Upper lobe of right lung (tissue), 1 donor: ENCODE data around the gene ASXL2. TPM values are rescaled to one million over a fixed set of nuclear protein-coding genes. Genes with fewer than 3 reads are reported as not detected.
A peak's percentile ranks its signal among the peaks of the same experiment; 100 is the strongest.
"Not testable (repeated sequence)": the region's sequence is repeated elsewhere in the genome, so short reads cannot be mapped to it uniquely, and the experiment has no call there.

Experiments
- ATAC-seq: fragments of 200-7000 bp; cut with Tn5 transposase; one replicate; pipeline ENCODE4 v1.9.1; 2020; ENCODE audit warnings: mild to moderate bottlenecking, moderate library complexity
- DNase-seq: peaks from one replicate; pipeline ENCODE4 v3.0.0-alpha.2; 2020
- H3K27ac ChIP-seq: fragments of 200-600 bp; one replicate; pipeline ENCODE4 v1.8.0; 2022
- H3K27me3 ChIP-seq: fragments of 200-600 bp; one replicate; pipeline ENCODE4 v1.8.0; 2022; ENCODE audit warnings: mild to moderate bottlenecking
- H3K36me3 ChIP-seq: fragments of 200-600 bp; one replicate; pipeline ENCODE4 v1.8.0; 2022
- H3K4me1 ChIP-seq: fragments of 200-600 bp; one replicate; pipeline ENCODE4 v1.8.0; 2022
- H3K4me3 ChIP-seq: fragments of 200-600 bp; one replicate; pipeline ENCODE4 v1.8.0; 2022; ENCODE audit warnings: mild to moderate bottlenecking
- H3K9me3 ChIP-seq: fragments of 200-600 bp; one replicate; pipeline ENCODE4 v1.8.0; 2022
- CTCF ChIP-seq: fragments of 200-600 bp; IDR thresholded peaks from one replicate; pipeline ENCODE4 v1.8.0; 2022; ENCODE audit warnings: antibody characterized with exemption
- intact Hi-C: fragments of 100-400 bp; cut with DNase I; formaldehyde crosslinking; loops from one replicate; pipeline ENCODE4 v1.11.0; 2022
- total RNA-seq: library from RNA; stranded (reverse); fragmentation: NEBNext Ultra II Directional; extraction: Animal tissue kit (Norgen Biotek cat#: 25700); gene quantifications from one replicate; pipeline ENCODE4 v1.2.1, GENCODE V29; 2021
- donor health status: DM: no; HTN: yes; CAD: no; lungs with severe emphysema.

The ASXL2 gene
- total RNA-seq, 1 donor from 2014 or later, result 34.3 TPM

GRCh38 chr2:25712455-25712854, 165.8 kb downstream of the ASXL2 start:
- TF ChIP-seq CTCF, result no peak

DNA sequence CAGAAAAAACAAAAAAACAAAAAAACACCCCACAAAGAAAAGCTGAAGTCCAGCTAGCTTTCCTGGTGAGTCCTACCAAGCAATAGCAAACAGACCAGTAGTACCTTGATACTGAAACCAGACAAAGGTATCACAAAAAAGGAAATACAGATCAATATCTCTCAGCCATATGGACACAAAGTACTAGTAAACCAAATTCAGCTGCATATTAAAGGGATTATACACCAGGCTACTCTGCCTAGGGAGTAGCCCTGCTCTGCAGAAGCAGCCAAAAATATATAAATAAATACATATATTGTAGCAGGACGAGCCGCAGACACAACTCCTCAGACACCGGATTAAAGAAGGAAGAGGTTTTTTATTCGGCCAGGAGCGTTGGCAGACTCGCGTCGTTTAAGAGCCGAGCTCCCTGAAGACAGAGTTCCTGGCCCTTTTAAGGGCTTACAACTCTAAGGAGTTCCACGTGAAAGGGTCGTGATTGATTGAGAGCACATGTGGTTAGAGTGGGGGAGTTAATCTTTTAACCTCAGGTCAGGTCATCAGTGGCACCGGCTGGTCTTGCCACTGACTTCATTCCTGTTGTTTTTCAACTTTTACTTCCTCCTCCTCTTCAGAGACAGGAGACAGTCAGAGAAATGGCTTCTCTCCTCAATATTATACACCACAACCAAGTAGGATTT, 166.5 kb downstream of the ASXL2 start:
- Histone ChIP-seq H3K4me3 (peak overlapping the region; percentile 28), H3K27ac (no peak overlapping the region), H3K36me3 (no peaks in the 10 kb centered on the region), H3K4me1 (no peaks in the 10 kb centered on the region), H3K27me3 (no peaks in the 10 kb centered on the region), H3K9me3 (no peaks in the 10 kb centered on the region)
- no peak for TF ChIP-seq CTCF
- no peak for ATAC-seq
- intact Hi-C loops, result no loop called here
- peak; percentile 40 for DNase-seq

More at GRCh38 chr2:25712455-25712854, 165.8 kb downstream of the ASXL2 start:
- Histone ChIP-seq H3K36me3 (no peaks in the 10 kb centered on the region), H3K4me1 (no peaks in the 10 kb centered on the region), H3K27me3 (no peaks in the 10 kb centered on the region), H3K4me3 (no peak overlapping the region), H3K27ac (no peak overlapping the region), H3K9me3 (no peaks in the 10 kb centered on the region)
- ATAC-seq, result no peak
- intact Hi-C loops, result no loop called here
- DNase-seq, result no peak

DNA sequence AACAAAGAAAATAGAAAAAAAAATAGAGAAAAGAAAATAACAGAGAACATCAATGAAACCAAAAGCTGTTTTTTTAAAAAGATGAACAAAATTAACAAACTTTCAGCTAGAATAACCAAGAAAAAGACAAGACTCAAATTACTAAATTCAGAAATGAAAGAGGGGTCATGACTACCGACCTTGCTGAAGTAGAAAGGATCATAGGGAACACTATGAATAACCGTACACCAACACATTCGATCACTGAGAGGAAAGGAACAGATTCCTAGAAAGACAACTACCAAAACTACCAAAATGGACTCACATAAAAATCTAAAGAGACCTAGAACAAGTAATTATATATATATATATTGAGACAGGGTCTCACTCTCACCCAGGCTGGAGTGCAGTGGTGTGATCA, 167.5 kb downstream of the ASXL2 start:
- ATAC-seq, result no peak
- H3K4me1 ChIP-seq, result no peaks in the 10 kb centered on the region

DNA sequence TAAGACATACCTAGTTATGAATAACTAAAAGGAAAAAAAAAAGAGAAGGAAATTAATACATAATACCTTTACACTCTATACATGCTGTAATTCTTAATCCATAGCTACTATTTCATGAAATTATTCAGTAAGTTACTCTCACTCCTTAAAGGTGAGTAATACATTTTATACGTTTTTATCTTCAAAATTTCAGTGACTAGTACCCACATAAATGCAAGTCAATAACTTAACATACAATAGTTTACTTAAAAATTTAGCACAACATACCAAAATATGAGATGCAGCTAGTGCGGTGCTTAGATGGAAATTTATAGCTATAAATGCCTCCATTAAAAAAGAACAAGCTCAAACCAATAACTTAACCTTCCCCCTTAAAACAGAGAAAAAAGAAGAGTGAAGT, 168.9 kb downstream of the ASXL2 start:
- intact Hi-C loops, result no loop called here
- Histone ChIP-seq H3K36me3 (no peaks in the 10 kb centered on the region), H3K9me3 (no peaks in the 10 kb centered on the region), H3K4me1 (no peaks in the 10 kb centered on the region), H3K27me3 (no peaks in the 10 kb centered on the region), H3K27ac (no peak overlapping the region), H3K4me3 (no peak overlapping the region)
- TF ChIP-seq CTCF, result no peak
- no peak for DNase-seq
- ATAC-seq, result no peak

More for the DNA sequence above, 167.5 kb downstream of the ASXL2 start:
- no peaks in the 10 kb centered on the region for H3K36me3 ChIP-seq
- no peak overlapping the region for H3K4me3 ChIP-seq
- H3K9me3 ChIP-seq, result no peaks in the 10 kb centered on the region
- H3K27me3 ChIP-seq, result no peaks in the 10 kb centered on the region
- TF ChIP-seq CTCF, result no peak
- H3K27ac ChIP-seq, result no peak overlapping the region
- intact Hi-C loops, result no loop called here
- DNase-seq, result no peak

GRCh38 chr2:25707927-25708590, 170.2 kb downstream of the ASXL2 start:
- DNase-seq (peak; percentile 11), ATAC-seq (no peak)
- Histone ChIP-seq H3K36me3 (no peaks in the 10 kb centered on the region), H3K9me3 (no peaks in the 10 kb centered on the region), H3K27me3 (no peaks in the 10 kb centered on the region), H3K4me3 (no peak overlapping the region), H3K4me1 (no peaks in the 10 kb centered on the region), H3K27ac (no peak overlapping the region)
- intact Hi-C loops, result no loop called here
- no peak for TF ChIP-seq CTCF

DNA sequence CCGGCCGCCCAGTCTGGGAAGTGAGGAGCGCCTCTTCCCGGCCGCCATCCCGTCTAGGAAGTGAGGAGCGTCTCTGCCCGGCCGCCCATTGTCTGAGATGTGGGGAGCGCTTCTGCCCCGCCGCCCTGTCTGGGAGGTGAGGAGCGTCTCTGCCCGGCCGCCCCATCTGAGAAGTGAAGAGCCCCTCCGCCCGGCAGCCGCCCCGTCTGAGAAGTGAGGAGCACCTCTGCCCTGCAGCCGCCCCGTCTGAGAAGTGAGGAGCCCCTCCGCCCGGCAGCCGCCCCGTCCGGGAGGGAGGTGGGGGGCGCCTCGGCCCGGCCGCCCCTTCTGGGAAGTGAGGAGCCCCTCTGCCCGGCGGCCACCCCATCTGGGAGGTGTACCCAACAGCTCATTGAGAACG, 172.7 kb downstream of the ASXL2 start:
- H3K4me1 ChIP-seq, H3K4me3 ChIP-seq, H3K36me3 ChIP-seq, DNase-seq, H3K27ac ChIP-seq, H3K9me3 ChIP-seq, intact Hi-C loops, H3K27me3 ChIP-seq, ATAC-seq: not testable (repeated sequence)
